Activated T-helper 1 cell treated with anti-CD3 and anti-CD28 coated beads, Interleukin-12 subunit alpha, Interleukin-12 subunit beta, Interleukin-2, Interleukin-4 antibody, amounts not matched to agents 30 ng/mL and 10 ng/mL and 1 ng/mL, durations not matched to agents 14 hours and 24 hours and 36 hours (primary cell): Measurements from ENCODE around the gene HNRNPA3. TPM values are rescaled to one million over a fixed set of nuclear protein-coding genes. Genes with fewer than 3 reads are reported as not detected.

Source experiments
- DNase-seq: peaks from one replicate; pipeline ENCODE4 v3.0.0; 2021; ENCODE audit warnings: low spot score
- H3K27ac Mint-ChIP-seq: one replicate; pipeline ENCODE4 v1.8.0; 2021; ENCODE audit warnings: mild to moderate bottlenecking, mixed read lengths
- H3K27me3 Mint-ChIP-seq: one replicate; pipeline ENCODE4 v1.8.0; 2022; ENCODE audit warnings: mild to moderate bottlenecking, moderate library complexity, mixed read lengths; ENCODE audit not compliant: insufficient read depth
- H3K36me3 Mint-ChIP-seq: one replicate; pipeline ENCODE4 v1.8.0; 2021; ENCODE audit warnings: low read depth, mixed read lengths
- H3K4me1 Mint-ChIP-seq: one replicate; pipeline ENCODE4 v1.8.0; 2021; ENCODE audit warnings: low read depth, mixed read lengths
- H3K4me3 Mint-ChIP-seq: one replicate; pipeline ENCODE4 v1.8.0; 2021; ENCODE audit warnings: mild to moderate bottlenecking, moderate library complexity, mixed read lengths
- H3K9me3 Mint-ChIP-seq: one replicate; pipeline ENCODE4 v1.8.0; 2021; ENCODE audit warnings: mixed read lengths
- intact Hi-C: fragments of 100-400 bp; cut with micrococcal nuclease; formaldehyde crosslinking; loops from one replicate; pipeline ENCODE4 v1.15.1; 2024
- total RNA-seq: library from RNA; stranded (reverse); gene quantifications from 2 replicates; pipeline ENCODE4 v1.2.3, GENCODE V29; 2022

Gene HNRNPA3
- total RNA-seq, 1 donor from 2014 or later = 326 TPM

- H3K36me3 Mint-ChIP-seq = peaks cover 44% of the 10 kb centered on the region
- H3K4me1 Mint-ChIP-seq = peaks cover 91% of the 10 kb centered on the region
- peaks cover 4% of the 10 kb centered on the region for H3K9me3 Mint-ChIP-seq
Measured at GRCh38 chr2:177255227-177255601, 42.6 kb downstream of the HNRNPA3 start.

GRCh38 chr2:177256026-177256425 lies 43.4 kb downstream of the HNRNPA3 start:
- no peak for DNase-seq
- peaks cover 4% of the 10 kb centered on the region for H3K9me3 Mint-ChIP-seq
- peak overlapping the region; percentile 71 for H3K27ac Mint-ChIP-seq
- peaks cover 39% of the 10 kb centered on the region for H3K36me3 Mint-ChIP-seq
- peaks cover 89% of the 10 kb centered on the region for H3K4me1 Mint-ChIP-seq
- H3K27me3 Mint-ChIP-seq = no peaks in the 10 kb centered on the region
- intact Hi-C loops = no loop called here
- H3K4me3 Mint-ChIP-seq = peak overlapping the region; percentile 32

More at GRCh38 chr2:177255227-177255601, 42.6 kb downstream of the HNRNPA3 start:
- H3K27me3 Mint-ChIP-seq = no peaks in the 10 kb centered on the region
- H3K27ac Mint-ChIP-seq = peak overlapping the region; percentile 11
- H3K4me3 Mint-ChIP-seq = no peak overlapping the region
- intact Hi-C loops = no loop called here
- no peak for DNase-seq

GRCh38 chr2:177256695-177257094 lies 44.1 kb downstream of the HNRNPA3 start:
- Mint-ChIP-seq H3K4me3 (no peak overlapping the region), H3K27me3 (no peaks in the 10 kb centered on the region), H3K36me3 (peaks cover 36% of the 10 kb centered on the region), H3K9me3 (peaks cover 4% of the 10 kb centered on the region), H3K27ac (peak overlapping the region; percentile 36), H3K4me1 (peaks cover 90% of the 10 kb centered on the region)
- no peak for DNase-seq
- intact Hi-C loops = no loop called here

- peaks cover 4% of the 10 kb centered on the region for H3K9me3 Mint-ChIP-seq
- no peak for DNase-seq
- peak overlapping the region; percentile 36 for H3K27ac Mint-ChIP-seq
- no peak overlapping the region for H3K4me3 Mint-ChIP-seq
- no peaks in the 10 kb centered on the region for H3K27me3 Mint-ChIP-seq
- intact Hi-C loops = no loop called here
- H3K4me1 Mint-ChIP-seq = peaks cover 90% of the 10 kb centered on the region
- H3K36me3 Mint-ChIP-seq = peaks cover 38% of the 10 kb centered on the region
Measured at GRCh38 chr2:177257471-177257870, 44.9 kb downstream of the HNRNPA3 start.

- no peak for DNase-seq
- intact Hi-C loops = no loop called here
- Mint-ChIP-seq H3K4me1 (peaks cover 87% of the 10 kb centered on the region), H3K4me3 (no peak overlapping the region), H3K27me3 (no peaks in the 10 kb centered on the region), H3K36me3 (peaks cover 37% of the 10 kb centered on the region), H3K9me3 (peaks cover 4% of the 10 kb centered on the region), H3K27ac (no peak overlapping the region)
Measured at GRCh38 chr2:177258059-177258458, 45.5 kb downstream of the HNRNPA3 start.

GRCh38 chr2:177260379-177260778 lies 47.8 kb downstream of the HNRNPA3 start:
- no peak for DNase-seq
- Mint-ChIP-seq H3K27ac (no peak overlapping the region), H3K9me3 (peaks cover 4% of the 10 kb centered on the region), H3K4me1 (peaks cover 68% of the 10 kb centered on the region), H3K36me3 (peaks cover 37% of the 10 kb centered on the region), H3K4me3 (peak overlapping the region; percentile 53), H3K27me3 (no peaks in the 10 kb centered on the region)
- intact Hi-C loops = loop anchor here (5.0 to 10.0 kb wide), 2 partner anchors 263 to 464 kb away; no protein-coding TSS in a partner anchor

GRCh38 chr2:177261116-177262060 lies 48.8 kb downstream of the HNRNPA3 start:
- DNase-seq = no peak
- Mint-ChIP-seq H3K9me3 (peaks cover 4% of the 10 kb centered on the region), H3K36me3 (peaks cover 33% of the 10 kb centered on the region), H3K27me3 (no peaks in the 10 kb centered on the region), H3K27ac (peak overlapping the region; percentile 98), H3K4me1 (peaks cover 68% of the 10 kb centered on the region), H3K4me3 (peak overlapping the region; percentile 93)
- intact Hi-C loops = loop anchor here (1.0 to 10.0 kb wide), 6 partner anchors 8 to 463 kb away; partner anchors contain the start of gene AGPS

GRCh38 chr2:177262092-177262491 lies 49.5 kb downstream of the HNRNPA3 start:
- intact Hi-C loops = loop anchor here (1.0 to 10.0 kb wide), 5 partner anchors 9 to 463 kb away; partner anchors contain the start of gene AGPS
- Mint-ChIP-seq H3K27ac (peak overlapping the region; percentile 98), H3K4me1 (peaks cover 68% of the 10 kb centered on the region), H3K36me3 (peaks cover 33% of the 10 kb centered on the region), H3K4me3 (peak overlapping the region; percentile 93), H3K27me3 (no peaks in the 10 kb centered on the region), H3K9me3 (peaks cover 4% of the 10 kb centered on the region)
- no peak for DNase-seq

GRCh38 chr2:177262958-177263450 lies 50.4 kb downstream of the HNRNPA3 start:
- H3K4me1 Mint-ChIP-seq = peaks cover 68% of the 10 kb centered on the region
- no peaks in the 10 kb centered on the region for H3K27me3 Mint-ChIP-seq
- H3K9me3 Mint-ChIP-seq = peaks cover 9% of the 10 kb centered on the region
- peaks cover 28% of the 10 kb centered on the region for H3K36me3 Mint-ChIP-seq
- peak overlapping the region; percentile 93 for H3K4me3 Mint-ChIP-seq
- peak overlapping the region; percentile 98 for H3K27ac Mint-ChIP-seq
- DNase-seq = no peak
- intact Hi-C loops = loop anchor here (1.0 to 10.0 kb wide), 11 partner anchors 10 to 462 kb away; partner anchors contain the start of gene AGPS

GRCh38 chr2:177263451-177264208 lies 51.0 kb downstream of the HNRNPA3 start:
- Mint-ChIP-seq H3K4me3 (peak overlapping the region; percentile 93), H3K4me1 (peaks cover 68% of the 10 kb centered on the region), H3K27me3 (no peaks in the 10 kb centered on the region), H3K36me3 (peaks cover 24% of the 10 kb centered on the region), H3K27ac (peak overlapping the region; percentile 98), H3K9me3 (peaks cover 4% of the 10 kb centered on the region)
- peak; percentile 92 for DNase-seq
- intact Hi-C loops = loop anchor here (1.0 to 10.0 kb wide), 11 partner anchors 23 to 461 kb away; partner anchors contain the start of gene AGPS

- Mint-ChIP-seq H3K4me1 (peaks cover 66% of the 10 kb centered on the region), H3K36me3 (peaks cover 21% of the 10 kb centered on the region), H3K27ac (peak overlapping the region; percentile 12), H3K9me3 (peaks cover 4% of the 10 kb centered on the region), H3K27me3 (no peaks in the 10 kb centered on the region), H3K4me3 (peak overlapping the region; percentile 93)
- no peak for DNase-seq
- intact Hi-C loops = loop anchor here (1.0 to 10.0 kb wide), 3 partner anchors 267 to 461 kb away; no protein-coding TSS in a partner anchor
Measured at GRCh38 chr2:177264209-177264692, 51.7 kb downstream of the HNRNPA3 start.
